HG02884 (cell line): ENCODE data around the gene ACOXL.

Experiments used
- ATAC-seq: cut with Tn5 transposase; IDR thresholded peaks from one replicate; pipeline ENCODE4 v1.9.1; 2021; ENCODE audit warnings: mild to moderate bottlenecking, moderate library complexity; ENCODE audit not compliant: unreplicated experiment

Gene ACOXL

GRCh38 chr2:110872521-110872920, 140.1 kb downstream of the ACOXL start:
- no peak for ATAC-seq

DNA sequence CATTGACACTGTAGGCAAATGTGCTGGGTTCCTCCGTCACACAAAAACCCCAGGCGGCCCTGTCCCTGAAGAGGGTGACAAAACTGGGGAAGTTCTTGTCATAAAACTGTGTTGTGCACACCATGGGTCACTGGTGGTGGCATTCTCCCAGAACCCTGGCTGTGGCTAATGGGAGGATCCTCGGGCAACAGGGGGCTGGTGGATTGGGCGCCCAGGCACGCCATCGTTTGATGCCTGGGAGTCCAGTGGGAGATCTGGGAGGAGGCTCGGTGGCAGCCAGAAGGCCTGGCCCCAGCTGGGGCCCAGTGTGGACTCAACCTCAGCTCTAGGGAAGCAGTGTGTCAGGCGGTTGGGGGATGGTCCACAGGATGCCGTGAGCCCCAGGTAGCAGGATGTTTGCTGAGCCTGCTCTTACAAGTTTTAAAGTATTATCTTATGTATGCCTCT, 140.7 kb downstream of the ACOXL start:
- no peak for ATAC-seq

DNA sequence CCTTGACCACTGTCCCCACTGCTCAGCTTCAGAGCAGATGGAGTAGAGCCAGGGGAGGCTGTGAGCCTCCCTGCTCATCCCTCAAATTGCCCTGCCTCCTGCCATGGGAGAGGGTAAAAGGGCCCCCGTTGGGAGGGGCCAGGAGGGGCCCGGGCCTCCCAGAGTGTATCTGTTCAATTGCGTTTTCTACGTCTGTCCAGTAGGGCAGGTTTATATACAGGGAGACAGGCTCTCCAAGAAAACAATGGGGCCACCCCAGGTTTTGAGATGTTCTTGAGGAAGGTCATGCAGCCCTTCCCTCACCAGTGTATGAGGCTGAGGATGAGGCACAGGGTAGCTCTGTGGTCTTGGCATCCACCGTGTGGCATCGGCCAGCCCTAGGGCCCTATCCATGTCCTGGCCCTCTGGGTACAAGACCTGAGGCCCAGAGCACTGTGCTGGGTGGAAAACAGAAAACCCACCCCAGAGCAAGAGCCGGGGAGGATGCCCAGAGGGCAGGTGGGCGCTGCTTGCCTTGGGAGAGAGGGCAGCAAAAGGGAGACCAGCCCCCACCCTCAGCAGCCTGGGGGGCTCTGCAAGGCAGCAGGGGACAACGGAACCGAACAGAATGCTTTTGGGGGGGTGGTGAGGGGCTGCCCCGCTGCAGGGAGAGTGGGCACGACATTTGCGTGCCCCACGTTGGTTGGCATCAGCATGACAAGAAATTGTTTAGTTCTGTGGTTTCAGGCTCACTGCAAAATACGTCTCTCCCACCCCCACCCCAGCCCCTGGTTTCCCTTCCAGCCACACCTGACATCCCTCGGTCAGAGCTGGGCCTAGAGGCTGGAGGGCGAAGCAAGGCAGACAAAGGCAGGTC, 141.5 kb downstream of the ACOXL start:
- no peak for ATAC-seq

DNA sequence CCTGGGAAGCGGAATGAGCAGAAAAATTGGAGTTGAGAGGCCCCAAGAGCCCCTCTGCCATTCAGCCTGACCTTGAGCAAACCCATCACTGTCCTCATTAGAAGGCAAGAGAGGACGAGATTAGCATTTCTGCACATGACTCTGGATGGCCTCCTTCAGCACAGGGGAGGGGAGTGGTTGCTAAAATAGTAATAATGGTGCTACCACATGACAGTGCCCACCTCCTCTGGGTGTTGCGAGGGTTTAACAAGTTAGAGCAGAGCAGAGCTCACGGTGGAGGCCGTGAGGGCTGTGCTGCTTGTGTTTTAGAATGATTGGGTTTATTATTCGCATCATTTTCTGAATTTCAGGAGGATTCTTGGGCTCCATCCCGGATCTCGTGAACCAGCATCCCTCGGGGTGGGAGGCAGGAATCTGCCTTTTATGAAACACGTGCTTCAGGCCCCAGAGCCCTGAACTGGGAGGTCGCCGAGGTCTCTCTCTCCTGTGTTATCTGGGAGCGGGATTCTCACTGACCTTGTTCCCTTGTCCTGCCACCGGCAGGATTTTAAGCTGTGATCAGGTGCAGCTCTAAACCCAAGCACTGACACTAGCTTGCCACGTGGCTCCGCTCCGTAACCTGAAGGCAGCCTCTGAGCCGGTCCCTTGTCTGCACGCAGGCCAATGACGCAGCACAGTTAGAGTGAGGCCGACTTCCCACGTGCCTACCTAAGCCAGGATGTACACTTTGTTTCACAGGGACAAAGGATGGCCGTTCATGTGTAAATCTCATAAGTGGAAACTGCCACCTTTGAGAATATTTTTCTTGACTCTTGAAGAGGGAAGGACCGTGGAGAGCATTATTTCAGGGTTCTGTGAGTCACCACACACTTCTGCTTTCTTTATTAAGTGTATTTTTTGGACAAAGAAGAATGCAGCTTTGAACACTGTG, 142.3 kb downstream of the ACOXL start:
- ATAC-seq = no peak

DNA sequence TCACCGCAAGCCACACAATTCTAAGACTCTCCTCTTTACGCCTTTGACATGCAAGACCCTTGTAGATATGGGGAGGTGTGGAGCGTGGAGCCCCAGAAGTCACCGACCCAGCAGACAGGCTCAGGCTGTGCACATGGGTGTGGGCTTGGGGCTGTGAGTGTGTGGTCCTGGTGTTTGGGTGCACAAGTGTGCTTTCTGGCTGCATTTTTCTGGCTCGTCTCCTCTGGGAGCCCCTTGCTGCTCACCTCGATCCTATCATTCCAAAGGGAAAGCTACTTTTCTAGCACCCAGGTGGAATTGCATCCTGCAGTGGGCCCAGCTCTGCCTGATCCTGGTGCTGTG, 143.0 kb downstream of the ACOXL start:
- no peak for ATAC-seq

DNA sequence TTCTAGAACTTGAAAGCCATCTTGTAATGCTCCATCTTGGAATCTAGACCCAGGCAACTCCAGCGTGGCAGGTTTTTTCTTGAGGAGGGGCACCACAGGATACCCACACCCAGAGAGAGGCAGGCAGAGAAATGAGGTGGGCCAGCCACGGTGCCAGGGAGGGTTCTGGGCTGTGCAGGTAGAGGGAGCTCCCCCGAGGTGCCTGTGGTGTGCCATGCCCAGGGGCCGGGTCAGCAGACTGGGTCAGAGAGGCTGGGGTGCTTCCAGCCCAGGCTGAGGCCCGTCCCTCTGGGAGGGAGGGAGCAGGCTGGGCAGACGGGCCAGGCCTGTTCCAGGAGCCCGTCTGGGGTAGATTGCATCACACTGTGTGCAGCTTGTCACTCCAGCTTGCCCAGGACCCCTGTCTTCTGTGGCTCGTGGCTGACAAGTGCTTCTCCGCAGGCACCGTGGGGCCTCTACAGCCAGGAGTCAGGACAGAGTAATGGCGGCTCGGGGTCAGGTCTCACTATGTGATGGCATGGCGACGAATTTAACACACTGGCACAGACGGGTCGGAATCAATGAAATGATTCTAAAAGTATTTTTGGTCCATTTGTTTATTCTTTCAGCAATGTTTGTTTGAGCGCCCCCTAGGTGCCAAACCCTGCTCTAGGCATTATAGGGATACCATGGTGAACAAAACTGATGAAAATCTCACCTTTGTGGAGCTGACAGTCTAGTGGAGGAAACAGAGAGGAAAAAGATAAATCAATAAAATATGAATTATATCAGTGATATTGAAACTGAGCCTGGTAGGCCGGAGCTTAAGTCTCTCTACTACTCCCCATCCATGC, 144.0 kb downstream of the ACOXL start:
- no peak for ATAC-seq

- ATAC-seq = no peak
Measured at GRCh38 chr2:110877031-110877827, 144.9 kb downstream of the ACOXL start.

DNA sequence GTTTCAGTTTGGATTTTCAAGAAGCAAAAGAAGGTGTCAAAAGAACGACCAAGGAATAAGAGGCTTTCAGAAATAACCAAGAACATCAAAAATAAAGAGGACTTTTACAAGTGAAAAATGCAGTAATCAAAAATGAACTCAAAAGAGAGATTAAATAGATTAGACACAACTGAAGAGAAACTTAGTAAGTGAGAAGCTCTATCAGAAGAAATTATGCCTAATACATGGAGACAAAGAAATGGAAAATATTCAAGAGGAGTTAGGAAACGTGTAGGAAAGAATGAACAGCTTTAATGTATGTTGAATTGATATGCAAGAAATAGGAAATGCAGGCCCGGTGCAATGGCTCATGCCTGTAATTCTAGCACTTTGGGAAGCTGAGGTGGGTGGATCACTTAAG, 145.8 kb downstream of the ACOXL start:
- no peak for ATAC-seq

GRCh38 chr2:110881908-110882307, 149.5 kb downstream of the ACOXL start:
- ATAC-seq = no peak

DNA sequence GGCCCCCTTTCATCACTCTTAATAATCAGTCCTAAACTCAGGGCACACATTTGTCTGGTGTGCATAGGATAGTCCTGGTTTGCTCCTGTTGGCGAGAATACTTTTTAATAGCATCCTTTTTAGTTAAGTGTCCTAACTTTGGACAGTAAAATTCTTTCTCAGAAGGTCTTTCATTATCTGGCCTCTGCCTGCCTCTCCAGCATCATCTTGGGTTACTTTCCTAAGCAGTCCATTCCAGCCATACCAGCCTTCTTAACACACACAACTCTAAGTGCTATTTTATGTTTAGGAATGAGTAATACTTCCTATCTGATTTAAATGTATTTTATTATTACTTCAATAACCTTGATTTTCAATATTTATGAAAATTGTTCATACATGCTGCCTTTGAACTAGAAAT, 151.0 kb downstream of the ACOXL start:
- ATAC-seq = no peak

DNA sequence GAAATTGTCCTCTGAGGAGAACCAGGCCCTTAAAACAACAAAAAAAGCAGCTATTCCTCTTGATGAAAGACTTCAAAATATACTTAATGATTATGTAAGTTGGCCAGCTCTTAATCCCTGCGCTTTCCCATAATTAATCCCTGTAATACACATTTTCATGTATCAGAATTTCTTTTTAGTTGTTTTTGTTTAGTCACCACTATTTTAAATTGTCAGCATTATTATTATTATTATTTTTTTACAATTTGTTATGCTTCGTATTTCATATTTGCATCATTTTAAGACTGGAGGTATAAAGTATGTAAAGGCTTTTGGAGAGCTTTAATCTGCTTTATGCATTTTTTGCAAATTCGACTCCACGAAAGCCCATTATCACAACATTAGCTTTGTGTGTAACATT, 152.9 kb downstream of the ACOXL start:
- ATAC-seq = no peak

DNA sequence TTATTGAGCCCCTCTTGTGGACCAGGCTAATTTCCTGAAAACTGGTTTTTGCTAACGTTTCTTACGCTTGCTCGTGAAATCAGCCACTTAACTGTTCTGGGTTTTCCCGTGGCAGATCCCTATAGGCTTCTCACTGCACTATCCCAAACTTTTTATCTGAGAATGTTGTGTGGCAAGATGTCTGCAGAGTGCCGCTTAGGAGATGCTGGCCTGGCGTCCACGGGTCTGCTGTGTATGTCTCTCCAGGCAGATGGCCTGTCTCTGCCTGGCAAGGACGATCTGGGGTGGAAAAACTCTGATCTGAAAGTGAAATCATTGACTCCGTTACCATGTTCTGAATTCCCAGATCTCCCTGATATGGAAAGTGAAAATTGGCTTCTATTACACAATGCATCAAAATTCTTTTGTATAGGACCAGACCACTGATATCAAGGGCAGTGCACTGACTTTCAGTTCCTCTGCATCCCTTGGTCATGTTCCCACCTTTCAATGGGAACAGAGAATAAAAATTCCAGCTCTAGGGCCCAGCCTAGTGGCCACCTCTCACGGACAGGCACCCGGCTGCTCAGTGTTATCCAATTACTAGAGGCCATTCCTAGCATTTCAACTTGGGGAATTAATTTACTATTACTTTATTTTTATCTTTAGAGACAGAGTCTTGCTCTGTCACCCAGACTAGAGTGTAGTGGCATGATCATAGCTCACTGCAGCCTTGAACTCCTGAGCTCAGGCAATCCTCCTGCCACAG, 154.6 kb downstream of the ACOXL start:
- ATAC-seq = no peak

DNA sequence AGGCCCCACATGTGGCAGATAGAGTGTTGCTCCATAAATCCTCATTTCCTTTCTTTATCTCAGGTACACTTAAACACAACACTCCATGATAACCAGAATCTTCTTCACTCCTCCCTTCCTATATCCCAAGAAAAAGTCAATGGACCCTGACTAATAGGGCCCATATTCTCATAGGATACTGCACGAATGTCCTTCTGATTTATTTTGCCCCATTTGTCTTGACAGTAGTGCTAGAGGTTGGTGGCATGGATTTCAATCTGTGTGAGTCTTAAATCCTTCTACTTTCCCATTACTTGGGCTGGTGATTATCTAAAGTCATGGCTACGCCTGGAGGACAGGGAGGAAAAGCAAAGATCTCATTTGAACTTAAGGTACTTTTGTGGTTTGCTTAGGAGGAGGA, 156.0 kb downstream of the ACOXL start:
- ATAC-seq = no peak

GRCh38 chr2:110891626-110892025, 159.3 kb downstream of the ACOXL start:
- no peak for ATAC-seq

- ATAC-seq = no peak
Measured at GRCh38 chr2:110896226-110896625, 163.9 kb downstream of the ACOXL start.

DNA sequence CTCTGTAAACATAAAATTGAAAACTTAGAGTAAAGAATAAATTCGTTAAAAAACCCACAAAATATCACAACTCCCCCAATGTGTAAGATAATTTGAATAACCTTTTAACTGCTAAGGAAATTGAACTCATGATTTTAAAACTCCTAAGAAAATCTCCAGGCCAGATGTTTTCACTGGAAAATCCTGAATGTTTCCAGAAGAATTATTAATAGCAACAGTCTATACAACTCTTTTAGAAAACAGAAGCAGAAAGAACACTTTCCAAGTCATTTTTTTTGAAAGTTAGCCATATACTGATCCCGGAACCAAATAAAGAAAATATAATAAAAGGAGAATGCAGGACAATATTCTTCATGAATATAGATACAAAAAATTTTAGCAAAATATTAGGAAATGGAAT, 165.6 kb downstream of the ACOXL start:
- ATAC-seq = no peak

DNA sequence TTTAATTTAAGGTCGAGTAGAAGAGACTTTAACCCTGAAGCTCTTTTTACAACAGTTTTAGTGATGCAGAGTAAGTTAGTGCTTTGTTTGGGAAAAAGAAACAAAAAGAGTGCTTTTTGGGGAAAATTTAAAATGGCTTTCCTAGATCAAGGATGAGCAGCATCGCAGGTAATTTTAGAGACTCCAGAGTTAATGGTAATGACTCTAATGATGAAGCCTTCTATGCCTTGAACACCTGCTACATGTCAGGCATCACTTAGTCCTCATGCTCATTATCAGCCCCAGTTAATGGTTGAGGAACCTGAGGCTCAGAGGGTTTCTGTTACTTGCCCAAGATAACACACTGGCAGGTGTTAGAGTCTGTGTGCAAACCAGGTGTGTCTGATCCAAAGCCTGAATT, 167.8 kb downstream of the ACOXL start:
- ATAC-seq = no peak

DNA sequence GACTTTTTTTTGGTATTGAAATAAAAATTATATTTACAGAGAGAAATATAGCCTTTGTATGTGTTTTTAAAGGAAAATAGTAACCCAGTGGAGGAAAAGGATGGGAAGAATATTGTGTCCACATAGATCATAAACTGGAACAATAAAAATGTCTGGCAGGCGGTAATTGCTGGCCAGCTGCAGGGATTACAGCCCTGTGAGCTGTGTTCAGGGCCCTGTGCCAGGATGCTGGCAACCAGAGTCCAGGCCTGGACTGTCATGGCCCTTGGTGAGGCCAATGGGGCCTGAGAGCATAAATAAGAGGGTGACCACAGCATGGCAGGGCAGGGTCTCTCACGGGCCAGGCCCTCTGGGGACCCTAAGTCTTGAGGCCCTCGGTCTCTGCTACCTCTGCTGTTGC, 171.2 kb downstream of the ACOXL start:
- no peak for ATAC-seq

- ATAC-seq = no peak
Measured at GRCh38 chr2:110904116-110904778, 171.9 kb downstream of the ACOXL start.
